ENCODE measurements around the gene PKHD1.

PKHD1 gene

DNA sequence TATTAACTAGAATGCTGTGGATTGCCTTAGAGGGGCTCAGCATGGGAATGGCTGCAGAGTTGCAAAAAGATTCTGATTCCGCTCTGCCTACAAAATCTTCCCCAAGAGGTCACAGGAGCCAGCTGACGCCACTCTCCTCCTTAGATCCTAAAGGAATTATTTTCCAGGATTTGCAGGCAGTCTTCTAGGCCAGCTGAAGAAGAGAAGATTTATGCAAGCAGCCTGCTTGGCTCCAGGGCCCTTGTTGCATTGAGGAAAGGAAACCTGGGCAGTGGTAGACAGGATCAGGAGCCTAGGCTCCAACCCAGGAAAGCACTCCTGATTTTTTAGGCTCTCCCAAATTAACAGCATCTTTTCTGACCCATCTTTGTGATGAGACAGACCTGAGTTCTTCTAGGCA, 245.8 kb downstream of the PKHD1 start:
- TF ChIP-seq GATA2 (IDR thresholded peaks at IDR 0.05; ENCODE audit: low read depth, low read length) (no peak), GATA3 (IDR thresholded peaks at IDR 0.05; ENCODE audit: low read depth, low read length) (no peak)

DNA sequence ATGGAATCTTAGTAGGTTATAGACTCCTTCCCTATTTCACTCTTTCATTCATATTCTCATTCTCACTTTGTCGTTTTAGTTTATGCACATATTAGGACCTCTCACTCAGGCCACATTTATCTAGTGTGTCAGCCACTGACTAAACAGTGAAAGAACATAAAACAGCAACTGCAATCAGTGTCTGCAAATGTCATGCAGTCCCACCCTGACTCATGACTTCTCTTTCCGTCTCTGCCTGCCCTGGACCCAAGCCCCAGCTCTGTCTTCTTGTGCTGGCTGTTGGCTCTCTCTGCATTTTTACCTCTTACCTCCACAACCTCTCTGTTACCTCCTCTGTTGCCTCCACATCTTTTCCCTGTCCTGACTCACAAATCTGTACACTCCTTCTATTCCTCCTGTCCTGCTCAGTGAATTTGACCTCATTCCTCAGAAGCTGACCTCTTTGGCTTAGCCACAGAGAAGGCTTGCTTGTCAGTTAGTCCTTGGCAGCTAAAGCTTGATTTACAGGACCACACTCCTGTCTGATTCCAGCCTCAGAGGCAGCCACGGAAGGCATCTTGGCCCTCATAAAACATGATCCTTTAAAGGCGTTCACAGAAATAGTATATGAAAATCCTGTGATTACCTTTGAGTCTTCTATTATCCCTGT, 247.6 kb downstream of the PKHD1 start:
- TF ChIP-seq GATA3 (IDR thresholded peaks at IDR 0.05; ENCODE audit: low read depth, low read length) (no peak), GATA2 (IDR thresholded peaks at IDR 0.05; ENCODE audit: low read depth, low read length) (no peak)

DNA sequence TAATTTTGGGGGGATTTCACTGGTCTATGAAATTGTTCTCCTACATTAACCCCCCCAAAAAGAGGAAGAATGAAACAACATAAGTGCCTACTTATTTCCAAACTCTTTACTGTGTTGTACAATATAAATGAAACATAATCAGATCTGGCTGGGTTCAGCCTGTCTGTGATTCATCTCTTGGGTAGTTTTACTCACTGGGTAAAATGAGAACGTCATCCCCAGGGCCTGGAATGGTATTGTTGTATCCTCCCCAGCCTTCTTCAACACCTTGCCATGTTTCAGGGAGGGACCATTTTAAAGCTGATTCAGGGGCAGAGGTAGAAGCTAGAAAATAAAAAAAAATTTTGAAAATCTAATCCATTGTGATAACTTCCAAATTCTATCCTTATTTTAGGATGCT, 256.7 kb downstream of the PKHD1 start:
- TF ChIP-seq GATA3 (IDR thresholded peaks at IDR 0.05; ENCODE audit: low read depth, low read length) (no peak), GATA2 (IDR thresholded peaks at IDR 0.05; ENCODE audit: low read depth, low read length) (no peak)

DNA sequence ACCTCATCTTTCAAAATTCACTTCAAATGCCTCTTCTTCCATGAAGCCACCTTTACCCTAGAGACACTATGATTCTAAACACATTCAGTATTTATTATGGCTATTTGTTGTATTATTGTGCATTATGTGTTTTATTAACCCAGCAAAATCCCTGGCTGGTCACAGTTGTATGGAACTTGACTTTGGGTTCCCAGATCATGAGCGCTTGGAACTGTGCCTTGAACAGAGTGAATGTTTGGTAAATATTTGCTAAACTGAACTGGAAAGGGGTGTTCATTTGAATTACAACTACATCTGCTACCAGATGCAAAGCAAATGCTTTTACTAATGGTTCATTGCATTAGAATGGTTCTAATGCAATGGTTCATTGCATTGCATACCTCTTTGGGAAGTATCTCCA, 259.8 kb downstream of the PKHD1 start:
- TF ChIP-seq GATA3 (IDR thresholded peaks at IDR 0.05; ENCODE audit: low read depth, low read length) (no peak), GATA2 (IDR thresholded peaks at IDR 0.05; ENCODE audit: low read depth, low read length) (no peak)

DNA sequence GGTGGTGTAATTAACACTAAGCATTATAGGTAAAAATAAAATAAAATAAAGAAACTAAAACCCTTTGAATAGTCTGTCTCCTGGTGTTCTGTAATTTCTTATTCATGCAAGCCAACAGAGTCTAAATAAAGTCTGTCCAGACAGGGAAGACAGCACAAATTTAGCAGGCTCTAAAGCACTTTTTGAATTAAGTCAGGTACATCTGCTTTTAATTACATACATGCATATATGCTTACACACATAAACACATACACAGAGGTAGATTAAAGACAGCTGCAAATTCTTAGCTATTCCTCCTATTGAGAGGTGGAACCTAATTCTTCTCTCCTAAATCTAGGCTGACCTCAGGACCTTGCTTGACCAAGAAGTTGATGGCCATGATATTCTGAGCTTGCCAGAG, 262.5 kb downstream of the PKHD1 start:
- TF ChIP-seq GATA3 (IDR thresholded peaks at IDR 0.05; ENCODE audit: low read depth, low read length) (no peak), GATA2 (IDR thresholded peaks at IDR 0.05; ENCODE audit: low read depth, low read length) (no peak)

DNA sequence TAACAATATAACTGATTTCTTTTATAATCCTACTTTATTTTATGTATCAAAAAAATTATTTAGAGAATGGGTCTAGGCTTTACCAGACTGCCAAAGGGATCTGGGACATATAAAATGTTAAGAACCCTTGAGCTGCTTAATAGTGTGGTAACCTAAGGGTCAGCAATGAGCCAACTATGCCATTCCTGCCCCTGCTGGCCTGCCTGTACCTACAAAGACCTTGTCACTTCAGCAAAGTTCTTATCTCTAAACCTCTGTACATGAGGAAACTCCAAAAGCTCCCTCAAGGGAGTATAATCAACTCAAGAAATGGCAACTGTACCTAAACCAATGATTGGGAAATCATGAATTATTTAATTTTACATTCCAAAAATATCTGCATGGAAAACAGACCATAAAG, 266.9 kb downstream of the PKHD1 start:
- TF ChIP-seq GATA2 (IDR thresholded peaks at IDR 0.05; ENCODE audit: low read depth, low read length) (no peak), GATA3 (IDR thresholded peaks at IDR 0.05; ENCODE audit: low read depth, low read length) (no peak)

DNA sequence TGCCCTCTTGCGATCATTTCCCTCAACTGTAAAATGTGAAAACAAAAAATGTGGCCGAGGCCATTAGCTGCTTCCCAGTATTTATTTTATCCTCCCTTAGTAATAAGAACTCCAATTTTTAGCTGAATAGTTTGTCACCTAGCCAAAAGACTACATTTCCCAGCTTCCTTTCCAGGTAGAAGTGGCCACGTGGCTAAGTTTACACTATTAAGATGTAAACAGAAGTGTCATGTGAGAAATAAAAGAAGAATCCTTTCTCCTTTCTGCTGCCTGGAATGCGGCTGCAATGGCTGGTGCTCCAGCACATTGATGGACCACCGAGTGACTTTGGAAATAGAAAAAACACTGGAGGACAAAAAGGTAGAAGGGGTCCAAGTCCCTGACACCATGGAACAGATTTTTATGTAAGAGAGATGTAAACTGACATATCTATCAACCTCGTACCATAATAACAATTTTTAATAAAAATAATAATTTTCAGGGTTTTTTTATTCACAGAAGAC, 268.8 kb downstream of the PKHD1 start:
- TF ChIP-seq GATA3 (IDR thresholded peaks at IDR 0.05; ENCODE audit: low read depth, low read length) (no peak), GATA2 (IDR thresholded peaks at IDR 0.05; ENCODE audit: low read depth, low read length) (no peak)

DNA sequence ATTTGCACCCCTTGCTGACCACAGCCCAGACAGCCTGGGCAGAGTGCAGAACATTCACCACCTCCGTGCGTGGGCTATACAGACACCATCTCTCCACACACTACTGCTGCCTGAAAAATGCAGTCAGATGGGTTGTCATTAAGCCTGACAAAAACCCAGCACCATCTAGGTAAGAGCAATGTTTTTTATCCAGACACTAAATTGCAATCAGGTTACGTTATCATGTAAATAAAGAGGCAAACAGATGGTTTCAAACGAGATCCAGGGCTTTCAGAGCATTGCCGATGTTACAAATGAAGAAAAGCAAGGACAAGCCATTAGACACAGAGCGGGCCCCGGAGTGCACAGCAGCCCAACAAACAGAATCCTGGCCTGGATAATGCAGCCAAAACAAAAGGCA, 269.6 kb downstream of the PKHD1 start:
- TF ChIP-seq GATA2 (IDR thresholded peaks at IDR 0.05; ENCODE audit: low read depth, low read length), result peak; percentile 56
- no peak for TF ChIP-seq GATA3 (IDR thresholded peaks at IDR 0.05; ENCODE audit: low read depth, low read length)

DNA sequence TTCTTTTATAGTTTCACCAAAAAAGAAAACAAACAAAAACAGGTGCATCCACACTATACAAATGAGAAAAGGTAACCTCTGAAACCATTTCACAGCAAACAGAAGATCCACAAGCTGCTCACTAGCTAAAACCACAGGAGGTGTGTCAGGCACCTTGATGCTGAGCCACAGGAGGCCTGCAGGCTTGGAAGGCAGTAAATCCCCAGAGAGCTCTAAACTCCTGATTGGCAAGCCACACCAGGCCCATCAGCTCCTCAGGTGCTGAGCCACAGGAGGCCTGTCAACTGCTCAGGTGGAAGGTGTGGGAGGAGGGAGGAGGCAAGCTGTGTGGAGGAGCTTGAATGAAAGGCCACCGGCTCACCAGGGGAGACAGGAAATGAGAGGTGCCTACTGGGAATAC, 273.0 kb downstream of the PKHD1 start:
- TF ChIP-seq GATA3 (IDR thresholded peaks at IDR 0.05; ENCODE audit: low read depth, low read length) (no peak), GATA2 (IDR thresholded peaks at IDR 0.05; ENCODE audit: low read depth, low read length) (no peak)

DNA sequence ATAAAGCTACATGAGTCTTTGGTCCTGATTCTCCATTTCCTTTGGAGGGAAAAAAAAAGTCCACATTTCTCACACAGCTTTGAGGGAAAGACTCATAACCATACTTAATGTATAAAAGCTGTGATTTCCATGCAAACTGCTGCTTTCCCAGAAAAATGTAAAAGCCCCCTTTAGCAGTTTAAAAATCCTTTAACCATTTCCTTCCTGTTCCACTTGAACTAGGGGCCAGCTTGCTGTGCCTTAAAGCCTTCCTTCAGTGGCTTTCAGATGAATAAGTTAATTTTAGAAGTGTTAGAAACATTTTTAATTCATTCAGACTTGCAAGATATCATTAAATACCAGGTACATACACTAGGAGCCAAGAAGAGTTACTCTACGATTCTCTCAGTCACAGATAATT, 273.5 kb downstream of the PKHD1 start:
- no peak for TF ChIP-seq GATA2 (IDR thresholded peaks at IDR 0.05; ENCODE audit: low read depth, low read length)
- TF ChIP-seq GATA3 (IDR thresholded peaks at IDR 0.05; ENCODE audit: low read depth, low read length), result no peak

DNA sequence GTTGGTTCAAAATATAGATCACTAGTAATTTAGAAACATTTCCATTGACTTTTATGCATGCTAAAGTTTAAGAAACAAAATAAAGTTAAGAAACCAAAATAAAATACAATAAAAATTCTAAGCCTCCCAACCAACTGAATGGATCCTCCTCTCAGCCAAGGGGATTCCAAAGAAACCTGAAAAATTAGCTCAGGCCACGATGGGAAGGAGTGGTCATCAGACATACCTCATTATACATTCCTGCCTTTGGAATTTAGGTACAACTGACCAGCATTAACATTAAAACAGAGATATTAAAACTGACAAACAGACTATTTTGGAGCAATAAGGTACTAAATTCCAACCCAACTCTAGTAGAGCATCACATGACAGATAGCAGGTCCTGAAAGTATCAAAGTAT, 275.2 kb downstream of the PKHD1 start:
- TF ChIP-seq GATA3 (IDR thresholded peaks at IDR 0.05; ENCODE audit: low read depth, low read length) (no peak), GATA2 (IDR thresholded peaks at IDR 0.05; ENCODE audit: low read depth, low read length) (no peak)

DNA sequence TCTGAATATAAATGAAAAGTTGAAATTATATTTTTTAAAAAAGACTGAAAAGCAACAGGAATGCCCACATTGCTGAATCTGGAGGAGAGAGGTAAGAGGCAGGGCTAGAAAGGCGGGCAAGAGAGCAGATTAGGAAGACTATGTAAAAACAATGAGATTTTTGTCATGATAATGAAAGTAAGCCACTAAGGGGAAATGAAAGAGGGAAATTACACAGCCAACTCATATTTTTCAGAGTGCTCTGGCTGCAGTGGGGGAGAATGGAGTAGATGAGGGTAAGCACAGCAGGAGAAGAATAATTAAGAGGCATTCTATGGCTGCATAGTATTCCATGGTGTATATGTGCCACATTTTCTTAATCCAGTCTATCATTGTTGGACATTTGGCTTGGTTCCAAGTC, 281.9 kb downstream of the PKHD1 start:
- TF ChIP-seq GATA3 (IDR thresholded peaks at IDR 0.05; ENCODE audit: low read depth, low read length) (no peak), GATA2 (IDR thresholded peaks at IDR 0.05; ENCODE audit: low read depth, low read length) (no peak)

DNA sequence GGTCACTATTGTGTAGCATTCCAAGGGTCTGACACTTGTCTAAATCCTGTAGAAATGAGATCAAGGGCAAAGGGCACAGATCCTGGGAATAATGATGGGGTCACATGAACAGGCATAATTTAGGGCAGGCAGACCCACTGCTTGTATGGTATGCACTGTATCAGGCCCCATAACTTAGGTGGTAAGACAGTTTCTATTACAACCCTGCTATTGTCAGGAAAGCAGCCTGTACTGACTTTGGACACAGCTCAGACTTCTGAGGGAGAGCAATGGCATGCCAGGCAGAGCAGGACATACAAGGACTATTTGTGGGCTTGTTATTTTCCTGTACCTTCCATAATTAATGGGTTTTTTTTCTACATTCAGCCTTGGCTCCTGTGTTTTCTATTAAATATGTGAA, 286.8 kb downstream of the PKHD1 start:
- no peak for TF ChIP-seq GATA3 (IDR thresholded peaks at IDR 0.05; ENCODE audit: low read depth, low read length)
- TF ChIP-seq GATA2 (IDR thresholded peaks at IDR 0.05; ENCODE audit: low read depth, low read length), result no peak

DNA sequence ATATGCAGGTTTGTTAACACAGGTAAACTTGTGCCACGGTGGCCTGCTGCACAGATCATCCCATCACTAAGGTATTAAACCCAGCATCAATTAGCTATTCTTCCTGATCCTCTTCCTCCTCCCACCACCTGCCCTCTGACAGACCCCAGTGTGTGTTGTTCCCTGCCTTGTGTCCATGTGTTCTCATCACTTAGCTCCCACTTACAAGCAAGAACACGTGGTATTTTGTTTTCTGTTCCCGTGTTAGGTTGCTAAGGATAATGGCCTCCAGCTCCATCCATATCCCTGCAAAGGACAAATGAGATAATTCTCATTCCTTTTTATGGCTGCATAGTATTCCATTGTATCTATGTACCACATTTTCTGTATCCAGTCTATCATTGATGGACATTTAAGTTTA, 294.0 kb downstream of the PKHD1 start:
- TF ChIP-seq GATA2 (IDR thresholded peaks at IDR 0.05; ENCODE audit: low read depth, low read length) (no peak), GATA3 (IDR thresholded peaks at IDR 0.05; ENCODE audit: low read depth, low read length) (no peak)

DNA sequence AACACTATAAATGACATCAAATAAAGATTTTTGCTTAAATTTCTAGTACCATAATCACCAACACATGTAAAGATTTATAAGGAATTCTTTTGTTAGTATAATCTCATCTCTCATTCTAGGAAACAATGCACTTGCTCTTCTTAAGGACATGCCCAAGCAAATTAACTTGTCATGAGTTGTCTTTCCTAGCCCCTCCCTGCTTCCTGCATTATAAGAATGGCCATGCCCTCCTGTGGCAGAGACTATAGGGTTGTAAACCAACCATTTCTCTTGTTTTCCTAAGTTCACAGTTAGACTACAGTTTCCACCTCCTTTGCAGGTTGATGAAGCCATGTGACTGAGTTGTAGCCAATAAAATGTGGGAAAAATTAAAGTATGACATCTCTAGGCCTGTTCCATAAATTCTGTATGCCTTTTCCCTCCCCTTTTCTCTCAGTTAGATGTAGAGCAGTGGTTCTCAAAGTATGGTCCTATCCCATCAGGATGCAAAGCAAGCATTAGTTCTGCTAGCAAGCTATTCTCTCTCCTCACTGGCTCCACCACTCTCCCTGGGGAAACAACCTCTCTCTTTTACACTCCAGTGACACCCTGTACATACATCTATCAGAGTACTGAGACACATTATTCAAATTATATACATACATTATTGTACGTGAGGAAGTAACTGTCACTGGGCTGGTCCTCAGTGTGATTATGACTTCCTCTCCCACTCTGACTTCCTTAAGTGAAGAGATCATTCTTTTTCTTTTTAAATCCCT, 295.0 kb downstream of the PKHD1 start:
- no peak for TF ChIP-seq GATA2 (IDR thresholded peaks at IDR 0.05; ENCODE audit: low read depth, low read length)

All from SH-SY5Y (cell line).